Measurements from ENCODE around the gene WAPL. TPM values are rescaled to one million over a fixed set of nuclear protein-coding genes. Genes with fewer than 3 reads are reported as not detected.
"Not testable (repeated sequence)": the region's sequence is repeated elsewhere in the genome, so short reads cannot be mapped to it uniquely, and the experiment has no call there.

The WAPL gene
- total and polyA plus RNA-seq, 9 of the 15 experiments (the other 6 are each of a cell fraction or from before 2014, with no cell fraction given): 14.3 to 36.4 (median 25.3) TPM

DNA sequence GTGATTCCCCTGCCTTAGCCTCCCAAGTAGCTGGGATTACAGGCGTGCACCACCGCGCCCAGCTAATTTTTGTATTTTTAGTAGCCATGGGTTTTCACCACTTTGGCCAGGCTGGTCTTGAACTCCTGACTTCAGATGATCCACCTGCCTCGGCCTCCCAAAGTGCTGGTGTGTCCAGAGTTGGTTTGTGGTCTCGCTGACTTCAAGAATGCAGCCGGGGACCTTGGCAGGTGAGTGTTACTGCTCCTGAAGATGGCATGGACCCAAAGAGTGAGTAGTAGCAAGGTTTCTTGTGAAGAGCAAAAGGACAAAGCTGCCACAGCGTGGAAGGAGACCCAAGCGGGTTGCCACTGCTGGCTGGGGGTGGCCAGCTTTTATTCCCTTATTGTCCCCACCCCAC, 16.4 kb upstream of the WAPL start:
- H3K4me3 ChIP-seq; H3K27ac ChIP-seq (ENCODE audit: extremely low read depth, low read depth, low read length); ATAC-seq; H3K9me1 ChIP-seq (ENCODE audit: control insufficient read depth, insufficient read depth, low read length); POLR2A ChIA-PET; H3K9me3 ChIP-seq (replicated peaks; ENCODE audit: control insufficient read depth, insufficient read depth, low read depth, low read length); H3K27me3 ChIP-seq (ENCODE audit: control insufficient read depth in 2 of 2, insufficient read depth in 2 of 2, low read length in 2 of 2); CTCF ChIA-PET (ENCODE audit: low intra/inter-chr PET ratio); H3K4me2 ChIP-seq (ENCODE audit: insufficient read depth, low read length); H3K9ac ChIP-seq (ENCODE audit: insufficient read depth in 1 of 2, low read depth in 2 of 2, low read length in 2 of 2); DNase-seq (ENCODE audit: extremely low read depth in 1 of 4, low spot score in 3 of 4); H3K79me2 ChIP-seq (ENCODE audit: control insufficient read depth, insufficient read depth, low read length); FAIRE-seq; in situ Hi-C loops (cut with MboI); H4K20me1 ChIP-seq (replicated peaks; ENCODE audit: control insufficient read depth, insufficient read depth, low read length); intact Hi-C loops (cut with micrococcal nuclease); H2AFZ ChIP-seq (ENCODE audit: low read depth, low read length); BruUV-seq (replicated peaks); H3K36me3 ChIP-seq (ENCODE audit: control insufficient read depth, insufficient read depth, low read length): not testable (repeated sequence)
- 86% methylated on average over 6 of the region's 8 CpGs for WGBS (ENCODE audit: insufficient coverage, low coverage, missing lambda C conversion rate)
- H3K4me1 ChIP-seq (replicated peaks in 1 of 2; ENCODE audit: control insufficient read depth in 2 of 2, insufficient read depth in 2 of 2, low read length in 2 of 2): peaks cover 8 to 21% of the 10 kb centered on the region in 2 experiments; a peak in 4 of 5 replicates

DNA sequence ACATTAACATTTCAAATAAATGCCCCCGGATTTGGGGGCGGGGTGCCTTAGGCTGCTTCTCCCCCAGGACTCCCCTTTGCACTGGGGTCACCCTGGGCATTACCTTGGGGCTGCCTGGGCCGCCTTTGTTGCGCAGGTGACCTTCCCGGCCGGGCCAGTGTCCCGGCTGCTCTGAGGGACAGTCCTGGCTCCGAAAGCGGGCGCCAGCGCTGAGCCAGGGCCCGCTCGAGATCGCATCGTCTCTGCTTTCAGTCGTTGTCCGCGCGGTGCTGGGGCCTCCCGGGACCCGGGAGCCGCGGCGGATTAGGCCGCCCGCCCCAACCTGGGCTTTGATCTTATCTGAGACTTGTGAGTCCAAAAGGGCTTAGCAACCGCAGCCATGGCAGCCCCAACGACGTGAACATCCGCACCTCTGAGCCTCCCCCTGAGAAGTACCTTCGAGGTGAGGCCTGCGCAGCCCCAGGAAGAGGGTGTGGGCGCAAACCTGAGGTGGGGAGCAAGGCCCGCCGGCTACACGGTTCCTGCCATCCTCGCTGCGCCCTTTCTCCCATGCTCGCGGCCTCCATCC, 14.8 kb upstream of the WAPL start:
- Histone ChIP-seq H3K27me3 (ENCODE audit: control insufficient read depth in 2 of 2, insufficient read depth in 2 of 2, low read length in 2 of 2) (no peaks in the 10 kb centered on the region), H3K9me3 (replicated peaks; ENCODE audit: control insufficient read depth, insufficient read depth, low read depth, low read length) (no peaks in the 10 kb centered on the region), H3K4me2 (ENCODE audit: insufficient read depth, low read length) (no peak overlapping the region), H3K9ac (ENCODE audit: insufficient read depth in 1 of 2, low read depth in 2 of 2, low read length in 2 of 2) (no peak overlapping the region; a peak in 1 of 4 replicates), H3K27ac (ENCODE audit: extremely low read depth, low read depth, low read length) (no peak overlapping the region), H3K4me3 (no peak overlapping the region), H3K4me1 (replicated peaks in 1 of 2; ENCODE audit: control insufficient read depth in 2 of 2, insufficient read depth in 2 of 2, low read length in 2 of 2) (peaks cover 8 to 21% of the 10 kb centered on the region in 2 experiments; a peak in 4 of 5 replicates), H3K9me1 (ENCODE audit: control insufficient read depth, insufficient read depth, low read length) (no peaks in the 10 kb centered on the region), H3K79me2 (ENCODE audit: control insufficient read depth, insufficient read depth, low read length) (no peaks in the 10 kb centered on the region), H3K36me3 (ENCODE audit: control insufficient read depth, insufficient read depth, low read length) (no peaks in the 10 kb centered on the region), H2AFZ (ENCODE audit: low read depth, low read length) (peak overlapping the region; percentile 40; the same call in 1 of the 2 replicates), H4K20me1 (replicated peaks; ENCODE audit: control insufficient read depth, insufficient read depth, low read length) (no peaks in the 10 kb centered on the region)
- intact Hi-C loops (cut with micrococcal nuclease): no loop called here
- 94% methylated on average over 12 of the region's 40 CpGs for WGBS (ENCODE audit: insufficient coverage, low coverage, missing lambda C conversion rate)
- ChIA-PET CTCF (ENCODE audit: low intra/inter-chr PET ratio) (no interaction called here), POLR2A (no interaction called here)
- in situ Hi-C loops (cut with MboI): no loop called here
- DNase-seq (ENCODE audit: extremely low read depth in 1 of 4, low spot score in 3 of 4) (no peak), FAIRE-seq (no peak), ATAC-seq (no peak)
- no TSS peak for BruUV-seq (replicated peaks)
- TF ChIP-seq ZNF263 (CRISPR knock-in tag; IDR thresholded peaks at IDR 0.05; ENCODE audit: borderline replicate concordance) (no peak), ZFP30 (CRISPR knock-in tag; IDR thresholded peaks at IDR 0.05; ENCODE audit: borderline replicate concordance) (no peak), CC2D1A (IDR thresholded peaks at IDR 0.05) (no peak), NCOA1 (IDR thresholded peaks at IDR 0.05; ENCODE audit: low read depth) (no peak), CSDE1 (IDR thresholded peaks at IDR 0.05) (no peak)
- TF ChIP-seq, protein P1, sequence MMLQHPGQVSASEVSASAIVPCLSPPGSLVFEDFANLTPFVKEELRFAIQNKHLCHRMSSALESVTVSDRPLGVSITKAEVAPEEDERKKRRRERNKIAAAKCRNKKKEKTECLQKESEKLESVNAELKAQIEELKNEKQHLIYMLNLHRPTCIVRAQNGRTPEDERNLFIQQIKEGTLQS (IDR thresholded peaks at IDR 0.05): no peak
- TF ChIP-seq, protein P1 (CRISPR knock-in tag; conservative IDR thresholded peaks at IDR 0.05): no peak
- TF ChIP-seq, protein P2, sequence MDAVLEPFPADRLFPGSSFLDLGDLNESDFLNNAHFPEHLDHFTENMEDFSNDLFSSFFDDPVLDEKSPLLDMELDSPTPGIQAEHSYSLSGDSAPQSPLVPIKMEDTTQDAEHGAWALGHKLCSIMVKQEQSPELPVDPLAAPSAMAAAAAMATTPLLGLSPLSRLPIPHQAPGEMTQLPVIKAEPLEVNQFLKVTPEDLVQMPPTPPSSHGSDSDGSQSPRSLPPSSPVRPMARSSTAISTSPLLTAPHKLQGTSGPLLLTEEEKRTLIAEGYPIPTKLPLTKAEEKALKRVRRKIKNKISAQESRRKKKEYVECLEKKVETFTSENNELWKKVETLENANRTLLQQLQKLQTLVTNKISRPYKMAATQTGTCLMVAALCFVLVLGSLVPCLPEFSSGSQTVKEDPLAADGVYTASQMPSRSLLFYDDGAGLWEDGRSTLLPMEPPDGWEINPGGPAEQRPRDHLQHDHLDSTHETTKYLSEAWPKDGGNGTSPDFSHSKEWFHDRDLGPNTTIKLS (IDR thresholded peaks at IDR 0.05; ENCODE audit: borderline replicate concordance, low read depth): no peak
- TF ChIP-seq, protein P3, sequence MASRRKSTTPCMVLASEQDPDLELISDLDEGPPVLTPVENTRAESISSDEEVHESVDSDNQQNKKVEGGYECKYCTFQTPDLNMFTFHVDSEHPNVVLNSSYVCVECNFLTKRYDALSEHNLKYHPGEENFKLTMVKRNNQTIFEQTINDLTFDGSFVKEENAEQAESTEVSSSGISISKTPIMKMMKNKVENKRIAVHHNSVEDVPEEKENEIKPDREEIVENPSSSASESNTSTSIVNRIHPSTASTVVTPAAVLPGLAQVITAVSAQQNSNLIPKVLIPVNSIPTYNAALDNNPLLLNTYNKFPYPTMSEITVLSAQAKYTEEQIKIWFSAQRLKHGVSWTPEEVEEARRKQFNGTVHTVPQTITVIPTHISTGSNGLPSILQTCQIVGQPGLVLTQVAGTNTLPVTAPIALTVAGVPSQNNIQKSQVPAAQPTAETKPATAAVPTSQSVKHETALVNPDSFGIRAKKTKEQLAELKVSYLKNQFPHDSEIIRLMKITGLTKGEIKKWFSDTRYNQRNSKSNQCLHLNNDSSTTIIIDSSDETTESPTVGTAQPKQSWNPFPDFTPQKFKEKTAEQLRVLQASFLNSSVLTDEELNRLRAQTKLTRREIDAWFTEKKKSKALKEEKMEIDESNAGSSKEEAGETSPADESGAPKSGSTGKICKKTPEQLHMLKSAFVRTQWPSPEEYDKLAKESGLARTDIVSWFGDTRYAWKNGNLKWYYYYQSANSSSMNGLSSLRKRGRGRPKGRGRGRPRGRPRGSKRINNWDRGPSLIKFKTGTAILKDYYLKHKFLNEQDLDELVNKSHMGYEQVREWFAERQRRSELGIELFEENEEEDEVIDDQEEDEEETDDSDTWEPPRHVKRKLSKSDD (conservative IDR thresholded peaks at IDR 0.05; ENCODE audit: low read length): no peak

Data from K562 (cell line).